PC-3 (cell line): ENCODE measurements around the gene SH3RF1.

Experiments
- EZH2 ChIP-seq: fragments of 300-600 bp; sonication (generic); IDR thresholded peaks from one replicate; pipeline ENCODE4 v1.6.1; 2017; ENCODE audit warnings: antibody characterized with exemption, mild to moderate bottlenecking, low read length; ENCODE audit not compliant: unreplicated experiment
- EZH2phosphoT487 ChIP-seq: fragments of 300-600 bp; sonication (generic); IDR thresholded peaks from 2 replicates; pipeline ENCODE4 v1.6.1; 2018; ENCODE audit warnings: mild to moderate bottlenecking, antibody characterized with exemption, low read length, borderline replicate concordance
- TF ChIP-seq, protein P1 (sequence below): fragments of 300-600 bp; sonication (generic); conservative IDR thresholded peaks from 2 replicates; pipeline ENCODE4 v1.5.1; 2017; ENCODE audit warnings: antibody characterized with exemption, low read depth, mild to moderate bottlenecking, low read length

DNA sequence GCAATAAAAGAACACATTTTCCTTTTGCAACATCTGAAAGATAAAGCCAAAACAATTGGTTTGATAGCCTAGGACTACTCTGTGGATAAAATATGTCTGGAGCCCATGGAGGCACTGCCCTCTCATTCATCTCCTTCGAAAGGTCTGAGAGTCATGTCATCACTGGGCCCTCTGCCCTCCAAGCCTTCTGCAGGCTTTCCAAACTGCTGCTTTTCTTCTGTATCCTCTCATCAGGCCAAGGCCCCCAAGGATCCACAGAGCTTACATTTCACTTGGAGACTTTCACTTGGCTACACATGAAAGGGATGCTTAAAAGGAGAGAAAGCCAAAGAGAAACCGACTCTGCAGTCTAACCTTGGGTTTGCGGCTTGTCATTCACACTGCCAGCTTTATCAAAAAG, 109.9 kb downstream of the SH3RF1 start:
- TF ChIP-seq, protein P1, sequence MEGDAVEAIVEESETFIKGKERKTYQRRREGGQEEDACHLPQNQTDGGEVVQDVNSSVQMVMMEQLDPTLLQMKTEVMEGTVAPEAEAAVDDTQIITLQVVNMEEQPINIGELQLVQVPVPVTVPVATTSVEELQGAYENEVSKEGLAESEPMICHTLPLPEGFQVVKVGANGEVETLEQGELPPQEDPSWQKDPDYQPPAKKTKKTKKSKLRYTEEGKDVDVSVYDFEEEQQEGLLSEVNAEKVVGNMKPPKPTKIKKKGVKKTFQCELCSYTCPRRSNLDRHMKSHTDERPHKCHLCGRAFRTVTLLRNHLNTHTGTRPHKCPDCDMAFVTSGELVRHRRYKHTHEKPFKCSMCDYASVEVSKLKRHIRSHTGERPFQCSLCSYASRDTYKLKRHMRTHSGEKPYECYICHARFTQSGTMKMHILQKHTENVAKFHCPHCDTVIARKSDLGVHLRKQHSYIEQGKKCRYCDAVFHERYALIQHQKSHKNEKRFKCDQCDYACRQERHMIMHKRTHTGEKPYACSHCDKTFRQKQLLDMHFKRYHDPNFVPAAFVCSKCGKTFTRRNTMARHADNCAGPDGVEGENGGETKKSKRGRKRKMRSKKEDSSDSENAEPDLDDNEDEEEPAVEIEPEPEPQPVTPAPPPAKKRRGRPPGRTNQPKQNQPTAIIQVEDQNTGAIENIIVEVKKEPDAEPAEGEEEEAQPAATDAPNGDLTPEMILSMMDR: no peak
- TF ChIP-seq EZH2 (no peak), EZH2phosphoT487 (no peak)
